AG04449 (cell line): ENCODE data around the gene VWC2.

Source experiments
- CTCF ChIA-PET: fragments of 350-600 bp; formaldehyde crosslinking; extraction: SDS; loops from one replicate; lab custom pipeline; 2021; ENCODE audit warnings: antibody characterized with exemption; lab: Yijun Ruan, JAX
- POLR2A ChIA-PET: fragments of 400-600, 350-600 bp; formaldehyde crosslinking; extraction: SDS; loops from one replicate; lab custom pipeline; 2020; ENCODE audit warnings: antibody characterized with exemption, inconsistent platforms; lab: Yijun Ruan, JAX
- DNase-seq: peaks from one replicate; pipeline ENCODE4 v3.0.0-alpha.2; 2010; ENCODE audit warnings: low read depth, low spot score
- H3K4me3 ChIP-seq: 2 replicates; pipeline ENCODE4 v1.5.1; 2011; ENCODE audit warnings: low read depth, mild to moderate bottlenecking, control low read depth, low read length
- TF ChIP-seq, protein P1 (sequence below): IDR thresholded peaks from one replicate; pipeline ENCODE4 v1.5.1; 2011; ENCODE audit warnings: mild to moderate bottlenecking, moderate library complexity, low read length, control low read depth, inconsistent platforms; ENCODE audit not compliant: insufficient read depth; ENCODE audit errors: missing control alignments

VWC2 gene

DNA sequence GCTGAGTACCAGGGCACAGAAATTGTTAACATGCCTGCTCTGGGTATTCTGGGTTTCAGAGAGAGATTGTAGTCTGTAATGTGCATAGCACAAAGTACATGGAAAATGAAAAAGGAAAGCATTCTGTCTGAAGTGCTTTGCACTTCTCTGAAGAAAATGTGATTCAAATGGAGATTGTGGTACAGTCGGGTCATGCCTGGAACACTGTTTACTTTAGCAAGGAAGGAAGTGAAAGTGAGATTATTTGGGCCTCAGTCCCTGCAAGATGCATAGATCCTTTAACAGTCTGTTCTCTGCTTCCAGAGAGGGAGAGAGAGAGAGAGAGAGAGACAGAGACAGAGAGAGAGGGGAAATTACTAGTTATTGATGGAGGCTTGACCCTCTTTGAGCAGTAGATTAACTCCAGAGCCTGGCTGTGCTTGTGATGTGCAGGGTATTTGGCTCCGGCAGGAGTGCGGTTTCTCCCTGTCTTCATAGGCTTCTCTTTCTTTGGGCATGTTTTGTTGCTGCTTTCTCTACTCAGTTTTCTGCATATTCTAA lies 5.4 kb downstream of the VWC2 start:
- no peak overlapping the region for H3K4me3 ChIP-seq
- no peak for DNase-seq
- CTCF ChIA-PET = no interaction called here
- TF ChIP-seq, protein P1, sequence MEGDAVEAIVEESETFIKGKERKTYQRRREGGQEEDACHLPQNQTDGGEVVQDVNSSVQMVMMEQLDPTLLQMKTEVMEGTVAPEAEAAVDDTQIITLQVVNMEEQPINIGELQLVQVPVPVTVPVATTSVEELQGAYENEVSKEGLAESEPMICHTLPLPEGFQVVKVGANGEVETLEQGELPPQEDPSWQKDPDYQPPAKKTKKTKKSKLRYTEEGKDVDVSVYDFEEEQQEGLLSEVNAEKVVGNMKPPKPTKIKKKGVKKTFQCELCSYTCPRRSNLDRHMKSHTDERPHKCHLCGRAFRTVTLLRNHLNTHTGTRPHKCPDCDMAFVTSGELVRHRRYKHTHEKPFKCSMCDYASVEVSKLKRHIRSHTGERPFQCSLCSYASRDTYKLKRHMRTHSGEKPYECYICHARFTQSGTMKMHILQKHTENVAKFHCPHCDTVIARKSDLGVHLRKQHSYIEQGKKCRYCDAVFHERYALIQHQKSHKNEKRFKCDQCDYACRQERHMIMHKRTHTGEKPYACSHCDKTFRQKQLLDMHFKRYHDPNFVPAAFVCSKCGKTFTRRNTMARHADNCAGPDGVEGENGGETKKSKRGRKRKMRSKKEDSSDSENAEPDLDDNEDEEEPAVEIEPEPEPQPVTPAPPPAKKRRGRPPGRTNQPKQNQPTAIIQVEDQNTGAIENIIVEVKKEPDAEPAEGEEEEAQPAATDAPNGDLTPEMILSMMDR = no peak
- POLR2A ChIA-PET = no interaction called here

DNA sequence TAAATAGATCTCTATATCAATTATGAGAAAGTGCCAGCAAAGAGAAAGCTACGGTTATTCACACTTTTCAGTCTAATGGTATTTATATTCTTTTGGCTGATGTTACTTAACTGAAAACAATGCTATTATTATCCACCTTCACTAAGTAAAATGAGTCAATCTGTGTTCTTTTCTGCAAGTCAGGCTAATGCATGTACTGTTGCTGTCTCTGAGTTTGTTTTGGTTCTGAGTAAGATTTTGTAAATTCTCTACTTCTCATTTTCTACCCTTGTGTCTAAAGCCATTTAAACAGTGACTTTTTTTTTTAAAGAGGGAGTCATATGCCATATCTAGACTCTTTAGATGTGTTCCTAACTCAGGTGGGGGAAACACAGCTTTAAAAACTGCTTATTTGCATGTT lies 7.5 kb downstream of the VWC2 start:
- DNase-seq = no peak
- TF ChIP-seq, protein P1 = no peak
- ChIA-PET CTCF (no interaction called here), POLR2A (no interaction called here)
- H3K4me3 ChIP-seq = no peak overlapping the region

DNA sequence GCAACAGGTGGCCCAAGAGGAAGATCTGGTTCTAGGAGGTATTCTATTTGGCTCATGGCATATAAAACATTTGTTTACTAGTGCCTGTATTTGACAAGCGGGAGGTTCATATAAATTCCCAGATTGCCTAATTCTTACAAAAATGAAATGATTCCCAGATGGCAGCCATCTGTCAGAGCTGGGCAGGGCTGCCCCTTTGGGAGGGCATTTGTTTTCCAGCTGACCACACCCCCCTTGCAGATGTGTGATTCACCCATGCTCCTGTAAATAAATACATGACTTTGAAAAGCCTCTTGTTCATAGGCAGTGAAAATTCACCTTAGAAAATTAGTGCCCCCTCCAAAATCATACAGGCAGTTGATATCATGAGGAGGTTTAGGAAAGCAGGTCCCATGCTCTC lies 8.6 kb downstream of the VWC2 start:
- TF ChIP-seq, protein P1 = no peak
- H3K4me3 ChIP-seq = no peak overlapping the region
- POLR2A ChIA-PET = no interaction called here
- DNase-seq = no peak
- CTCF ChIA-PET = no interaction called here

DNA sequence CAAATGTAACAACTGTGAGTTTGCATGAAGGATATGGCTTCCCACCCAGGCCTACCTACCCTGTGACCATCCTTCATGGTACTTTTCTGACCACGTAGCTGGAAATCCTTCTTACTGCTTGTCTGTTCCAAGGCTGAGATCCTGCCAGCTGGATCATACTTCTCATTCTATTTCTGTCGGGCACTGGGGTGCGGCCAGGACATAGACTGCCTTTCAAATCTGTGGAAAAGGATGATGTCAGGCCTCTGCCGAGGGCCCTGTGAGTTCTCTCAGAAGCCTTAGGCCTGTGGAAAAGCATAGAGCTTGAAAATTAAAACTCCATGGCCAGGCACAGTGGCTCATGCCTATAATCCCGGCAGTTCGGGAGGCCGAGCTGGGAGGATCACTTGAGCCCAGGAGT lies 10.0 kb downstream of the VWC2 start:
- DNase-seq = no peak
- no peak overlapping the region for H3K4me3 ChIP-seq
- ChIA-PET CTCF (no interaction called here), POLR2A (no interaction called here)
- TF ChIP-seq, protein P1 = no peak

DNA sequence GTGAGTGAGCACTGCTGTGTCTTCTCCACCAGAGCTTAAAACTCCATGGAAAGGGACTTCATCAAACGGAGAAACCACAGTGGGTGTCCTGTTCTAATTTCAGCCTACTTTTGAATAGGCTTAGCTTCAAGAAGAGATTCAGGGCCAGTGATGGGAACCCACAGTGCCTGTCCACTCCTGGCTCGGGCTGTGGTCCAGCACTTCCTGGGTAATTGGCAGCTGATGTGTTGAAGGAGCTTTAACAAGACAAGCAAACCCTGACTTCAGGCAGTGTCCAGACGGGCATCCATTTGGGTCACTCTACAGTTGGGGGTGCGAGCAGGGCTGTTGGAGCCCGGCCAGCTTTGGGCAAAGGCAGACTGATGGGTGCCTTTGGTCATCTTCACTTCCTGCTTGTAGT lies 14.5 kb downstream of the VWC2 start:
- CTCF ChIA-PET = no interaction called here
- POLR2A ChIA-PET = no interaction called here
- TF ChIP-seq, protein P1 = no peak
- no peak overlapping the region for H3K4me3 ChIP-seq
- DNase-seq = no peak

DNA sequence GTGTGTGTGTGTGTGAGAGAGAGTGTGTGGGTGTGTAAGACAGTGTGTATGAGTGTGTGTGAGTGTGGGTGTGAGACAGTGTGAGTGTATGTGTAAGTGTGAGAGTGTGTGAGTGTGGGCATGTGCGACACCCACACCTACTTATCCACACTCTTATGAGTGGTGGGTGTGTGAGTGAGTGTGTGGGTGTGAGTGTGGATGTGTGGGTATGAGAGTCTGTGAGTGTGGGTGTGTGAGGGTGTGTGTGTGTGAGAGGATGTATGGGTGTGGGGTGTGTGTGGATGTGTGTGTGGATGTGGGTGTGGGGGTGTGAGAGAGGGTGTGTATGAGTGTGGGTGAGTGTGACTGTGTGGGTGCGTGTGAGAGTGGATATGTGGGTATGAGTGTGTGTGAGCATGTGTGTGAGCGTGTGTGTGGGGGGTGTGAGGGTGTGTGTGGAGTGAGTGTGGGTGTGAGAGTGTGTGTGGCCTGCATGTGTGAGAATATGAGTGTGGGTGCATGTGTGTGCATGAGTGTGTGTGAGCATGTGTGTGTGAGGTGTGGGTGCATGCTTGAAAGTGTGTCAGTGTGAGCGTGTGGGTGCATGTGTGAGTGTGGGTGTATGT lies 15.1 kb downstream of the VWC2 start:
- TF ChIP-seq, protein P1 = no peak
- CTCF ChIA-PET = no interaction called here
- POLR2A ChIA-PET = no interaction called here
- no peak for DNase-seq
- no peak overlapping the region for H3K4me3 ChIP-seq
